ENCODE results near the gene KCTD20.

- TF ChIP-seq CTCF (IDR thresholded peaks at IDR 0.05) (no peak), POLR2A (IDR thresholded peaks at IDR 0.05) (peak in 1 of 2 donors; percentile 70)
These were observed at the start of gene KCTD20, which contains the start of gene PXT1 for GRCh38 chr6:36442671-36443470.
